NB4 (cell line): ENCODE measurements around the gene ZBTB46.

ENCODE experiments used
- CTCF ChIP-seq: IDR thresholded peaks from one replicate; pipeline ENCODE4 v1.5.1; 2012; ENCODE audit warnings: low read depth, low read length
- MAX ChIP-seq: IDR thresholded peaks from 2 replicates; pipeline ENCODE4 v1.6.1; 2011; ENCODE audit warnings: low read depth, low read length

GRCh38 chr20:63814891-63815614, 16.0 kb downstream of the ZBTB46 start:
- no peak for TF ChIP-seq CTCF
- TF ChIP-seq MAX, result no peak
